GM18858 (cell line): ENCODE results near the gene AFDN.
"Not testable (repeated sequence)": the region's sequence is repeated elsewhere in the genome, so short reads cannot be mapped to it uniquely, and the experiment has no call there.

Experiments used
- ATAC-seq: cut with Tn5 transposase; IDR thresholded peaks from one replicate; pipeline ENCODE4 v1.9.1; 2021; ENCODE audit not compliant: unreplicated experiment

The AFDN gene

GRCh38 chr6:167996424-167997199 lies 169.9 kb downstream of the AFDN start:
- ATAC-seq, result no peak

- ATAC-seq, result no peak
Observed at GRCh38 chr6:167997642-167998041, 170.9 kb downstream of the AFDN start, which contains the start of gene KIF25. Gene KIF25 (plus strand): TSS chr6:167997671. CDS start chr6:168029586, 31,915 bp downstream.

- ATAC-seq, result no peak
Observed at GRCh38 chr6:167998215-167998614, 171.5 kb downstream of the AFDN start.

- ATAC-seq, result no peak
Observed at GRCh38 chr6:168000198-168001028, 173.7 kb downstream of the AFDN start.

GRCh38 chr6:168001029-168001332 lies 174.3 kb downstream of the AFDN start:
- no peak for ATAC-seq

GRCh38 chr6:168001514-168001913 lies 174.8 kb downstream of the AFDN start:
- not testable (repeated sequence) for ATAC-seq

GRCh38 chr6:168002804-168003203 lies 176.1 kb downstream of the AFDN start:
- ATAC-seq, result no peak

- ATAC-seq, result no peak
Observed at GRCh38 chr6:168004023-168004422, 177.3 kb downstream of the AFDN start.

- ATAC-seq, result no peak
Observed at GRCh38 chr6:168004945-168005344, 178.2 kb downstream of the AFDN start.

- ATAC-seq, result no peak
Observed at GRCh38 chr6:168005796-168006195, 179.1 kb downstream of the AFDN start.

GRCh38 chr6:168007592-168008338 lies 181.1 kb downstream of the AFDN start:
- ATAC-seq, result no peak

GRCh38 chr6:168009331-168009730 lies 182.6 kb downstream of the AFDN start:
- no peak for ATAC-seq

GRCh38 chr6:168011291-168011690 lies 184.6 kb downstream of the AFDN start:
- ATAC-seq, result no peak

GRCh38 chr6:168012431-168013249 lies 185.9 kb downstream of the AFDN start:
- ATAC-seq, result no peak

- no peak for ATAC-seq
Observed at GRCh38 chr6:168013250-168013915, 186.7 kb downstream of the AFDN start.

GRCh38 chr6:168014428-168014827 lies 187.7 kb downstream of the AFDN start:
- ATAC-seq, result no peak

- no peak for ATAC-seq
Observed at GRCh38 chr6:168015009-168015408, 188.3 kb downstream of the AFDN start.

- ATAC-seq, result no peak
Observed at GRCh38 chr6:168015482-168016175, 188.9 kb downstream of the AFDN start.

GRCh38 chr6:168016176-168016620 lies 189.5 kb downstream of the AFDN start:
- no peak for ATAC-seq
